Upper lobe of left lung (tissue), 4 donors: ENCODE data around the gene ATRNL1.

ENCODE experiments used
- EP300 ChIP-seq, 4 donors: sonication (generic); formaldehyde crosslinking; IDR thresholded peaks; one replicate each; pipeline ENCODE4 v1.5.1; 2017; ENCODE audit warnings: antibody characterized with exemption in 4 of 4, control low read depth in 2 of 4
- POLR2AphosphoS5 ChIP-seq, 2 donors: sonication (generic); formaldehyde crosslinking; IDR thresholded peaks; one replicate each; pipeline ENCODE4 v1.5.1; 2017; ENCODE audit warnings: antibody characterized with exemption in 2 of 2
- TF ChIP-seq, protein P1 (sequence below), 6 experiments: fragments of 450-650 bp in 4 of 6; fragments of 200-600 bp in 2 of 6; sonication (generic) in 2 of 6; IDR thresholded peaks; one replicate each; pipeline ENCODE4 v1.5.1; 2016 to 2019; ENCODE audit warnings: antibody characterized with exemption in 6 of 6

DNA sequence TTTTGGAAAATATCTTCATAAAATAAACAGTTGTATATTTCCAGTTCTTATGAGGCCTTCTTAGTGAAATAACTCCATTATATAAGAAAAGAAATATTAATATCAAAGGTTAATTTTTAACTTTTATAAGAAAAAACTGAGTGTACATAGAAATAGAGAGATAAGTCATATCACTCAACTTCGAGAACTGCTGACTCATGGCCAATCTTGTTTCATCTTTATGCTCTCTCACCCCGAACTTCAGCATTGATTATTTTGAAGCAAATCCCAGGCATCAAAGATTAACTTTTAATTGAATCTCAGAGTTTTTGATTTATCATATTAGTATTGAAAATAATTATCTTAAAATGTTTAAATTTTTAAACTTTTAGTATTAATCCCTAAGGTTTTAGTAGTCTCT lies 652.8 kb downstream of the ATRNL1 start:
- TF ChIP-seq POLR2AphosphoS5 (IDR thresholded peaks at IDR 0.05): no peak
- TF ChIP-seq, protein P1, sequence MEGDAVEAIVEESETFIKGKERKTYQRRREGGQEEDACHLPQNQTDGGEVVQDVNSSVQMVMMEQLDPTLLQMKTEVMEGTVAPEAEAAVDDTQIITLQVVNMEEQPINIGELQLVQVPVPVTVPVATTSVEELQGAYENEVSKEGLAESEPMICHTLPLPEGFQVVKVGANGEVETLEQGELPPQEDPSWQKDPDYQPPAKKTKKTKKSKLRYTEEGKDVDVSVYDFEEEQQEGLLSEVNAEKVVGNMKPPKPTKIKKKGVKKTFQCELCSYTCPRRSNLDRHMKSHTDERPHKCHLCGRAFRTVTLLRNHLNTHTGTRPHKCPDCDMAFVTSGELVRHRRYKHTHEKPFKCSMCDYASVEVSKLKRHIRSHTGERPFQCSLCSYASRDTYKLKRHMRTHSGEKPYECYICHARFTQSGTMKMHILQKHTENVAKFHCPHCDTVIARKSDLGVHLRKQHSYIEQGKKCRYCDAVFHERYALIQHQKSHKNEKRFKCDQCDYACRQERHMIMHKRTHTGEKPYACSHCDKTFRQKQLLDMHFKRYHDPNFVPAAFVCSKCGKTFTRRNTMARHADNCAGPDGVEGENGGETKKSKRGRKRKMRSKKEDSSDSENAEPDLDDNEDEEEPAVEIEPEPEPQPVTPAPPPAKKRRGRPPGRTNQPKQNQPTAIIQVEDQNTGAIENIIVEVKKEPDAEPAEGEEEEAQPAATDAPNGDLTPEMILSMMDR (IDR thresholded peaks at IDR 0.05): no peak
- no peak for TF ChIP-seq EP300 (IDR thresholded peaks at IDR 0.05)
